Testis (tissue), 2 donors: Measurements from ENCODE around the gene ORC2.
"Not testable (repeated sequence)": the region's sequence is repeated elsewhere in the genome, so short reads cannot be mapped to it uniquely, and the experiment has no call there.

ENCODE experiments used
- POLR2A ChIP-seq: fragments of 450-650 bp; IDR thresholded peaks from one replicate; pipeline ENCODE4 v1.6.1; 2017; ENCODE audit warnings: antibody characterized with exemption, mild to moderate bottlenecking, moderate library complexity
- TF ChIP-seq, protein P1 (sequence below), 3 experiments: fragments of 450-650 bp in 2 of 3; fragments of 200-600 bp in 1 of 3; sonication (generic) in 1 of 3; IDR thresholded peaks; one replicate each; pipeline ENCODE4 v1.5.1; 2016 to 2019; ENCODE audit warnings: antibody characterized with exemption in 3 of 3, mild to moderate bottlenecking in 2 of 3, moderate library complexity in 1 of 3

DNA sequence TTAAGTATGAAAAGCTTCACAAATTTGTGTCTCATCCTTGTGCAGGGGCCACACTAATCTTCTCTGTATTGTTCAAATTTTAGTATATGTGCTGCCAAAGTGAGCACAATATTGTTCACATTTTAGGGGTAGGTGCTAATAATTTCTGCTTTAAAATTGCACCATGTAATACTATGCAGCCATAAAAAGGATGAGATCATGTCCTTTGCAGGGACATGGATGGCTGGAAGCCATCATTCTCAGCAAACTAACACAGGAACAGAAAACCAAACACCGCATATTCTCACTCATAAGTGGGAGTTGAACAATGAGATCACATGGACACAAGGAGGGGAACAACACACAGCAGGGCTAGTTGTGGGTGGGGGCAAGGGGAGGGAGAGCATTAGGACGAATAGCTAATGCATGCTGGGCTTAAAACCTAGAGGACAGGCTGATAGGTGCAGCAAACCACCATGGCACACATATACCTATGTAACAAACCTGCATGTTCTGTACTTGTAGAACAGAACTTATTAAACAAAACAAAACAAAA lies 81.7 kb downstream of the ORC2 start:
- TF ChIP-seq, protein P1, sequence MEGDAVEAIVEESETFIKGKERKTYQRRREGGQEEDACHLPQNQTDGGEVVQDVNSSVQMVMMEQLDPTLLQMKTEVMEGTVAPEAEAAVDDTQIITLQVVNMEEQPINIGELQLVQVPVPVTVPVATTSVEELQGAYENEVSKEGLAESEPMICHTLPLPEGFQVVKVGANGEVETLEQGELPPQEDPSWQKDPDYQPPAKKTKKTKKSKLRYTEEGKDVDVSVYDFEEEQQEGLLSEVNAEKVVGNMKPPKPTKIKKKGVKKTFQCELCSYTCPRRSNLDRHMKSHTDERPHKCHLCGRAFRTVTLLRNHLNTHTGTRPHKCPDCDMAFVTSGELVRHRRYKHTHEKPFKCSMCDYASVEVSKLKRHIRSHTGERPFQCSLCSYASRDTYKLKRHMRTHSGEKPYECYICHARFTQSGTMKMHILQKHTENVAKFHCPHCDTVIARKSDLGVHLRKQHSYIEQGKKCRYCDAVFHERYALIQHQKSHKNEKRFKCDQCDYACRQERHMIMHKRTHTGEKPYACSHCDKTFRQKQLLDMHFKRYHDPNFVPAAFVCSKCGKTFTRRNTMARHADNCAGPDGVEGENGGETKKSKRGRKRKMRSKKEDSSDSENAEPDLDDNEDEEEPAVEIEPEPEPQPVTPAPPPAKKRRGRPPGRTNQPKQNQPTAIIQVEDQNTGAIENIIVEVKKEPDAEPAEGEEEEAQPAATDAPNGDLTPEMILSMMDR (IDR thresholded peaks at IDR 0.05): not testable (repeated sequence)
- TF ChIP-seq POLR2A: not testable (repeated sequence)
